HG02623 (cell line): ENCODE results near the gene DDX21.
"Not testable (repeated sequence)": the region's sequence is repeated elsewhere in the genome, so short reads cannot be mapped to it uniquely, and the experiment has no call there.

ENCODE experiments used
- ATAC-seq: cut with Tn5 transposase; IDR thresholded peaks from one replicate; pipeline ENCODE4 v1.9.1; 2021; ENCODE audit warnings: moderate library complexity; ENCODE audit not compliant: unreplicated experiment

Gene DDX21

DNA sequence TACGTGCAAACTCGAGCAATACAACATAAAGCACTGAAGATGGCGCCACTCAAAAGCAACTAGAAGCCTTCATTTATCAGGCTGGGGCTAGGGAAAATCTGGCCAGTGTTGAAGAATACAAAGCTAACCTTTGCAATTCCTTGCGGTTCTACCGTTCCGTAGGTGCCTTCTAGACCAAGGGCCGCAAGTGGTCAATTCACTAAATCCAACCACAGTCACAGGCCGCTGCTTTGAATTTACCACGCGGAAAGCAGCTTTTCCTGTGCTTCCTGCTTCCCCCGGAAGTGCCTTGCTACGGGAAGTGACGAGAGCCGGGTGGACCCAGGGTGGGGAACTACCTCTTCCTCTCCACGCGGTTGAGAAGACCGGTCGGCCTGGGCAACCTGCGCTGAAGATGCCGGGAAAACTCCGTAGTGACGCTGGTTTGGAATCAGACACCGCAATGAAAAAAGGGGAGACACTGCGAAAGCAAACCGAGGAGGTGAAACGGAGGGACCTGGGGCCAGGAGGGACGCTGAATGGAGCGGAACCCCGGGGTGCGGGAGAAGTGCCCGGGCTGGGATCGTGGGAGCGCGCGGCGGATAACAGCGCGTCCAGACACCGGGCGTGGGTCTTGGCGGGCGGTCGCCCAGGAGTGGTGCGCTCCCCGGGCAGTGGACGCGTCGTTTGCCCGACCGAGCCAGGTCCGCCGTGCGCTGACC lies at the start of gene DDX21:
TSS of gene DDX21 (plus strand) at position 339 of the 701 bp plus-strand sequence. CDS start at position 395, 56 bp downstream.
- ATAC-seq: peak; percentile 77

DNA sequence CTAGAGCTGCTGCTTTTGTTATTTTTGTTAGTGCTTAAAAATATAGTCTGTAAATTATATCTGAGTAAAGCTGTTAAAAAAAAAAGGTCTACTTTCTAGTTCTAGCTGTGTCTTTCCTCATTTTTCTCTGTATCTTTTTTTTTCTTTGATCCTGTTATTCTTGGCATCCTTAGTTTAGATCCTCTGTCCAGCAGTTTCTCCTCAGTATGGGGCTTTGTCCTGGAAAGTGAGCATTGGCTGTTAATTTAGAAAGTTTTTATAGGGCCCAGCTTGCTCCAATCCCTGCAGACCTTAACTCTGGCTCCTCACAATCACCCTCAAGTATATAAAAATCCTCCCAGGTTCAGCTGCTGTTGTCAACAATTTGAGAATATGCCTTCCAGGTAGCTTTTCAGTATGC lies 31.4 kb upstream of the DDX21 start:
- no peak for ATAC-seq

DNA sequence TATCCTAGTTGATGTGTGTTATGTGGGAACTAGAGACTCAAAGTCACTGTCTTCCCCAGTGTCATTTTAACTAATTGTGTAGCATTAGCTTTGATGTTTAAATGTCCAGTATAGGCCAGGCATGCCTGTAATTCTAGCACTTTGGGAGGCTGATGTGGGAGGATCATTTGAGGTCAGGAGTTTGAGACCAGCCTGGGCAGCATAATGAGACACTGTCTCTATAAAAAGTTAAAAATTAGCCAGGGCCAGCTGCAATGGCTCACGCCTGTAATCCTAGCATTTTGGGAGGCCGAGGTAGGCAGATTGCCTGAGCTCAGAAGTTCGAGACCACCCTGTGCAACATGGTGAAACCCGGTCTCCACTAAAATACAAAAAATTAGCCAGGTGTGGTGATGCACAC lies 30.5 kb upstream of the DDX21 start:
- no peak for ATAC-seq

DNA sequence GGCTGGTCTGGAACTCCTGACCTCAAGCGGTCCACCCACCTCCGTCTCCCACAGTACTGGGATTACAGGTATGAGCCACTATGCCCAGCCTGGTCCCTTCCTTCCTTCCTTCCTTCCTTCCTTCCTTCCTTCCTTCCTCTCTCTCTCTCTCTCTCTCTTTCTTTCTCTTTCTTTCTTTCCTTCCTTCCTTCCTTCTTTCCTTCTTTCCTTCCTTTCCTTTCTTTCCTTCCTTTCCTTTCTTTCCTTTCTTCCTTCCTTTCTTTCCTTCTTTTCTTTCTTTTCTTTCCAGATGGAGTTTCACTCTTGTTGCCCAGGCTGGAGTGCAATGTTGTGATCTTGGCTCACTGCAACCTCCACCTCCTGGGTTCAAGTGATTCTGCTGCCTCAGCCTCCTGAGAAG lies 26.8 kb upstream of the DDX21 start:
- not testable (repeated sequence) for ATAC-seq

DNA sequence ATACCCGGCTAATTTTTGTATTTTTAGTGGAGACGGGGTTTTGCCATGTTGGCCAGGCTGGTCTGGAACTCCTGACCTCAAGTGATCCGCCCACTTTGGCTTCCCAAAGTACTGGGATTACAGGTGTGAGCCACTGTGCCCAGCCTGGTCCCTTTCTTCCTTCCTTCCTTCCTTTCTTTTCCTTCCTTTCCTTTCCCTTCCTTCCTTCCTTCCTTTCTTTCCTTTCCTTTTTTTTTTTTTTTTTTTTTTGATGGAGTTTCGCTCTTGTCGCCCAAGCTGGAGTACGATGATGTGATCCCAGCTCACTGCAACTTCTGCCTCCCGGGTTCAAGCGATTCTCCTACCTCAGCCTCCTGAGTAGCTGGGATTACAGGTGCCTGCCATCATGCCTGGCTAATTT lies 26.1 kb upstream of the DDX21 start:
- not testable (repeated sequence) for ATAC-seq

DNA sequence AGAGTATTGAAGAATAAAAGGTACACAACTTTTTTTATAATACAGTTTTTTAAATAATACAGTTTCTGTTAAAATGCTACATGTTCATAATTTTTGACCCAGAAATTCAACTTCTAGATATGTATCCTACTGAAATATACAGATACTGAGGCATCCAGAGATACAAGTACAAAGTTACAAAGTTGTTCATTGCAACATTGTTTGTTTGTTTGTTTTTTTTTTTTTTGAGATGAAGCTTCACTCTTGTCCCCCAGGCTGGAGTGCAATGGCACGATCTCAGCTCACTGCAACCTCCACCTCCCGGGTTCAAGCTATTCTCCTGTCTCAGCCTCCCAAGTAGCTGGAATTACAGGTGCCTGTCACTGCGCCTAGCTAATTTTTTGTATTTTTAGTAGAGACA lies 23.1 kb upstream of the DDX21 start:
- not testable (repeated sequence) for ATAC-seq

DNA sequence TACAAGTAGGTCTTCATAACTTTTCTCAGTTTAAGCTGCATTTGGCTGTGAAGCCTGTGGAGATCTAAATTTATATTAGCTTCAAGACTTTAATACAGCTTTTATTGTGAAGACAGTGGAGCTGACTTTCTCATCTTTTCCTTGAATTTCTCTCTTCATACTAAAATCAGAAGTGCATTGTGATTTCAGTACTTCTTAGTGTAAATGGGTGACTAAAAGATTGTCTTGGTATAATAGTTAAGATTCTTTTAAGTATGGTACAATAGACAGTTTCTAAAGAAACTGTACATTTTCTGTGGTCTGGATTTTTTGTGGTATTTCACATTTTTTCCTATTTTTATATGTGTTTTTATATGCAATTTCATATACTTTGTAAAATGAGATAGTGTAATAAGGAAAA lies 21.0 kb upstream of the DDX21 start:
- no peak for ATAC-seq

DNA sequence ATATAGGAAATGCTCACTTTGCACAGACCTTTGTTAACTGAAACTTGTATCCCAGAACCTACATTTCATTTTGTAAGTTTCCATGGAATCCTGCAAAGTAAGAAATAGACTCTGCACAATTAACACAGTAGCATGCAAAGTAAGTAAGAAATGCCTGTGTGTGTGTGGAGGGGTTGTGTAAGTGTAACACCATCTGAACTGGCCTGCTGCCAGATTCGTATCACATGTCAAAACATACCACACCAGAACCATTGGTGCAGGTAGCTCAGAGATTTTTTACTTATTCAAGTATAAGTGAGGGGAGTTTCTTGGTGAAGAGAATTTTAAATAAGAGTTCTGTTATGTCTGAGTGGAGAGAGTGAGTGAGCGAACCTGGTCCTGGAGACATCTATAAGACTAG lies 17.9 kb upstream of the DDX21 start:
- no peak for ATAC-seq

DNA sequence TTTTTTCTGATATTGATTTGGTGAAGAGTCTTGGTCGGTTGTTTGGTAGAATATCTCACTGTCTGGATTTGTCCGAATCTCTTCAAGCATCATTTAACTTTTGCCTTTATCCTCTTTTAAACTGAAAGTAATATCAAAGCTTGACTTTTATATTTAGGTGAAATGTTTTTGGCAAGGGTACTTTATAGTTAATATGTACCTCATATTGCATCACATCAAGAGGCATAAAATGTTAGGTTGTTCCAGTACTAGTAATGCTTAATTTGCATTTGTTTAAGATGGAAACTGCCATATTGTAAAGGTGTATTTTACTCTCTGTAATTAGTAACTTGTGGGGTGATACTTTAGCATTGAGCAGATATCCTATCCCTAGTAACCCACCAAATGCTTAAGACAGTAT lies 17.1 kb upstream of the DDX21 start:
- ATAC-seq: no peak

DNA sequence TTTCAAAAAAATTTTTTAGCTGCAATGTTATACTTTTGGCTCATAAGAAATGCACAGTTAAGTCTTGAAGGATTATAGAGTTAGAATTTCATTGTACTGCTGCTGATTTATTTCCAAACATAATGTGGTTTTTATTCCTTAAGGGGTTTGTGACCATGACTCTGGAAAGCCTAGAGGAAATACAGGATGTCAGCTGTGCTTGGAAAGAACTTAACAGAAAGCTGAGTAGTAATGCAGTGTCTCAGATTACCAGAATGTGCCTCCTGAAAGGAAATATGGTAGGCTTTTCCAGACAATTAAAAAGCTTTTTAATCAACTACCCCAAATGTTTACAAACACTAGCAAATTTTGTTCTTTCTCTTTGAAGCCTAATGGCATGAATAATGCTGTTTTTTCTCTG lies 15.1 kb upstream of the DDX21 start:
- not testable (repeated sequence) for ATAC-seq

DNA sequence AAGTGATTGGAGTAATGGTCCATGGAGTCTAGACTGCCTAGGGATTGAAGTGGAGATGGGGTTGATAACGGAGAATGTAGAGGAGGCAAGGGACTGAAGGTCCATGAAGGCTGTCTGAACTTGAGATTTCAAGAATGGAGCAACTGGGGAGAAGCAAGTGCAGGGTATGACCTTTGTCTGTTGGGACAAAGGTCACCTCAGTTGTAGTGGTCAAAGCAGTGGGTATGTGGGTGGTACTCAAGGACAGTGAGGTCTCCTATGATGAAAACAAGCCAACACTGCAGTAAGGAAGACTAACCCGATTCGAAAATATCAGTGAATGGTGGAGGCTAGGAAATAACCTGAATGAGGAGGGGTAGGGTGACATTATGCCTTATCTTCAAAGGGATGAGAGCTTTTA lies 5.4 kb upstream of the DDX21 start:
- ATAC-seq: no peak

DNA sequence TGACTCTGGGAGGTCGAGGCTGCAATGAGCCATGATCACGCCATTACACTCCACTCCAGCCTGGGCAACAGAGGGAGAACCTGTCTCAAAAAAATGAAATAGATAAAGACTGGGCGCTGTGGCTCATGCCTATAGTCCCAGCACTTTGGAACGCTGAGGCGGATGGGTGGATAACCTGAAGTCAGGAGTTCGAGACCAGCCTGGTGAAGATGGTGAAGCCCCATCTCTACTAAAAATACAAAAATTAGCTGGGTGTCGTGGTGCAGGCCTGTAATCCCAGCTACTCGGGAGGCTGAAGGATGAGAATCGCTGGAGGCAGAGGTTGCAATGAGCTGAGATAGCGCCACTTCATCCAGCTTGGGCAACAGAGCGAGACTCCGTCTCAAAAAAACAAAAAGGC lies 1.1 kb upstream of the DDX21 start:
- no peak for ATAC-seq

DNA sequence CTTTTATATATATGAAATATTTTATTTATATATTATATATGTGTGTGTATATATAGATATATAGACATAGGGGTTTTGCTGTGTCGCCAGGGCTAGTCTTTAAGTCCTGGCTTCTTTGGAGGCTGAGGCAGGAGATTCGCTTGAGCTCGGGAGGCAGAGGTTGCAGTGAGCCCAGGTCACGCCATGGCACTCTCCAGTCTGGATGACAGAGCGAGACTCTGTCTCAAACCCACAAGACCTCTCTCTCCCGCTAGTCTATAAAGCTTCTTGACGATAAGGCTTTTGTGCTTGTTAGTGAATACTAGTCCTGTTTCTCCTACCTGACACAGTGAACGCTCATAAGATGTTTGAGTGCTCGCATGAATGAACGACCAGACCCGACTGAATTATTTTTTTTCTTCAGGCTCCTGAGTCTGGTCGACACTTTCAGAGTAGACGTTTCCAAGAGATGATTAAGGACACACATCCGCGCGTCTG lies 577 bp upstream of the DDX21 start:
- ATAC-seq: peak; percentile 4

DNA sequence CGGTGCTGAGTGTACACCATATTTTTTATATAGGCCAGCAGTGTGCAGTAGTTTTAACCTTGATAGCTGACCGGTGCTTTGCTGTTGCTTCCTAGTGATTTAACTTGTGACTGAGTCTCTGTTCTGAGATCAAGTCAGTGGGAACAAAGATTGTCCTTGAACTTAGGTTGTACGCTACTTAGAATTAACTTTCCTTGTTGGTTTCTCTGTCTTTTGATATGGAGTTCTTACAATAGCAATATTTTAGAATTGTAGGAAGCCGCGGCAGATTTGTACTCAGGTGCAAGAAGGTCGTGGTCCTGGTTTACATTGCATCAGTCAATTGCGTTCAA lies 1.3 kb downstream of the DDX21 start:
- ATAC-seq: no peak

DNA sequence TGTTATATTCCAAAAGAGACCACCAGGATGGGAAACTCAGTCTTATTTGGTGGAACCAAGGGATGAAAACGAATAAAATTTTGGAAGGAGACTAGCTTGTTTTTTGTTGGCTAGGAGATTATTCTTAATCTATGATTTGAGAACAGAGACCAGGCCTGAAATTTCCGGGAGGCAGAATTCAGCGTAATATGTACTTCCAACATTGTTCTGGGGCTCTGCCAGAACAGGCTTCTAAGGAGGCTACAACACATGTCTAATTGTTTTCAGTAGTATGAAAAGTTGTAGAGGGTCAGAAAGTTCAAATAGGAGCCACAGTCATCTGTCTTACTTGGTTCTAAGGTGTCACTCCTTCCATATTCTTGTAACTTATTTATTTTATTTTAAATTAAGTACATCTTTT lies 1.7 kb downstream of the DDX21 start:
- no peak for ATAC-seq

DNA sequence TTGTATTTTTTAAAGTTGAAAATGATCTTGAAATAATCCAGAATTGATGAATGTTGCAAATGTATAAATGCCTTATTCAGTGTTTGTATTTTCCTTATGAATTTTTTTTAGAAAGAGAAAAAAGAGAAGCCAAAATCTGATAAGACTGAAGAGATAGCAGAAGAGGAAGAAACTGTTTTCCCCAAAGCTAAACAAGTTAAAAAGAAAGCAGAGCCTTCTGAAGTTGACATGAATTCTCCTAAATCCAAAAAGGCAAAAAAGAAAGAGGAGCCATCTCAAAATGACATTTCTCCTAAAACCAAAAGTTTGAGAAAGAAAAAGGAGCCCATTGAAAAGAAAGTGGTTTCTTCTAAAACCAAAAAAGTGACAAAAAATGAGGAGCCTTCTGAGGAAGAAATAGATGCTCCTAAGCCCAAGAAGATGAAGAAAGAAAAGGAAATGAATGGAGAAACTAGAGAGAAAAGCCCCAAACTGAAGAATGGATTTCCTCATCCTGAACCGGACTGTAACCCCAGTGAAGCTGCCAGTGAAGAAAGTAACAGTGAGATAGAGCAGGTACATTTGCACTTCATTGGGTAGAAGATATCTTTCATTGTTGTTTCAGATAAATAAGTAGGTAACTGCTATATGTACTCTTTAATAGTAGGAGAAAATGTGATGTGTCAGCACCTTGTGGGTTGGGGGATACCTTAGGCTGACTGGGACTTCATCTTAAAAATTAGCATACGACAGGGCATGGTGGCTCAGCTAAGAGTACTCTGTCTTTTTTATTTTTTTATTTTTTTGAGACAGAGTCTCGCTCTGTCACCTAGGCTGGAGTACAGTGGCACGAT lies 3.9 kb downstream of the DDX21 start:
- no peak for ATAC-seq

DNA sequence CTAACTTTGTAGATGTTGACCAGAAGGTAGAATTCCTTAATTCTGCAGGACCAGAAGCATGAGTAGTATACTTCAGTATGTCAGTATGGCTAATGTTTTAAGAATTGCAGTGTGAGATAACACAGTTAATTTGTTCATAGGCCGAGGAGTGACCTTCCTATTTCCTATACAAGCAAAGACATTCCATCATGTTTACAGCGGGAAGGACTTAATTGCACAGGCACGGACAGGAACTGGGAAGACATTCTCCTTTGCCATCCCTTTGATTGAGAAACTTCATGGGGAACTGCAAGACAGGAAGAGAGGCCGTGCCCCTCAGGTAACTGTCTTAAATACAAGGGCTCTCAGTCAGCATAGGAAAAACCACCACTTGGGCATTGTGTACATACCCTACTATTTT lies 7.2 kb downstream of the DDX21 start:
- no peak for ATAC-seq

DNA sequence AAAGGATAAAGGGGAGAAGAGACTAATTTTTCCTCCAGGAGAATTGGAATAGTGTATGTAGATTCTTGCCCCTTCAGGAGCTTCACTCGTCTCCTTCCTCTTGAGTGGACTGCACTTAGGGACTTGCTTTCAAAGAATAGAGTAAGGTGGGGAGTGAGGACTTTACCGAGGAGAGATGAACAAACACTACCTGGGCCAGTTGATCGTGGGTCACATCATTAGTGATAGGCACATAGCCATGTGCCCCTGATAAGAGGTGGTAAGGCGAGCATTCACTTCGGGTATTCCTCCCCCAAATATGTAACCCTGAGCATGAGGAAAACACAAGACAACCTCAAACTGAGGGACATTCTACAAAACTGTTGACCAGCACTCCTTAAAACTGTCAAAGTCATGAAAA lies 18.0 kb downstream of the DDX21 start:
- ATAC-seq: no peak

DNA sequence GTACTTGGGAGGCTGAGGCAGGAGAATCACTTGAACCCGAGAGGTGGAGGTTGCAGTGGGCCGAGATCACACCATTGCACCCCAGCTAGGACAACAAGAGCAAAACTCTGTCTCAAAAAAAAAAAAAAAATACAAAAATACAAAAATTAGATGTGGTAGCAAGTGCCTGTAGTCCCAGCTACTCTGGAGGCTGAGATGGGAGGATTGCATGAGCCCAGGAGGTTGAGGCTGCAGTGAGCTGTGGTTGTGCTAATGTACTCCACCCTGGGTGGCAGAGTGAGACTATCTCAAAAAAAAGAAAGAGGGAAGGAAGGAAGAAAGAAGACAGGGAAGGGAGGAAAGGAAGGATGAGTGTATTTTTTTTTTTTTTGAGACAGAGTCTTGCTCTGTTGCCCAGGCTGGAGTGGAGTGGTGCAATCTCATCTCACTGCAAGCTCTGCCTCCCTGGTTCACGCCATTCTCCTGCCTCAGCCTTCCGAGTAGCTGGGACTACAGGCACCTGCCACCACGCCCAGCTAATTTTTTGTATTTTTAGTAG lies 20.0 kb downstream of the DDX21 start:
- ATAC-seq: not testable (repeated sequence)

DNA sequence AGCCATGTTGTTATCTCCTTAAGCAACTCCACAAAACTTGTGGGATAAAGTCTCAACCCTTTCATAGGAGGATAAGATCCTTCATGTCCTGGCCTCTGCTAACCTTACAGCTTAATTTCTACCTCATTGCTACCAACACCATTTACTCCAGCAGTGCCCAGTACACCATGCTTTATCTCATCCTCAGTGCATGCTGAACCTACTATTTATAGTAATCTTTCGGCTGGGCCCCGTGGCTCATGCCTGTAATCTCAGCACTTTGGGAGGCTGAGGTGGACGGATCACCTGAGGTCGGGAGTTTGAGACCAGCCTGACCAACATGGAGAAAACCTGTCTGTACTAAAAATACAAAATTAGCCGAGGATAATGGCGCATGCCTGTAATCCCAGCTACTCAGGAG lies 23.8 kb downstream of the DDX21 start:
- not testable (repeated sequence) for ATAC-seq

DNA sequence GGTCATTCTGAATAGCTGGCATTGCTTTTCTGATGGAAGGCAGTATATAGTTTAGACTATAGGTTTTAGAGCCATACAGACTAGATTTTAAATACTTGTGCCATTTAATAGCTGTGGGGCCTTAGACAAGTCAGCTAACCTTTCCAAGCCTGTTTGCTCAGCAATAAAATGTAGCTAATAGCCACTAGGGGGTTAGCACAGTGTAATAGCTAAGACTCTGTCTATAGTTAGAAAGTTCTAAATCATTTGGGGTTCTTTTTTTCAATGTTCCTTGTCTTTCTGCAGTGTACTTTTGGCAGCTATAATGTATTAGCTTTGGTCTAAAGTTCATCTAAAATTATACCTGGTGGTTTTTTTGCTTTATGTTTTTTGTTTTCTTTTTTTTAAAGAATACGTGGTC lies 25.1 kb downstream of the DDX21 start:
- no peak for ATAC-seq

DNA sequence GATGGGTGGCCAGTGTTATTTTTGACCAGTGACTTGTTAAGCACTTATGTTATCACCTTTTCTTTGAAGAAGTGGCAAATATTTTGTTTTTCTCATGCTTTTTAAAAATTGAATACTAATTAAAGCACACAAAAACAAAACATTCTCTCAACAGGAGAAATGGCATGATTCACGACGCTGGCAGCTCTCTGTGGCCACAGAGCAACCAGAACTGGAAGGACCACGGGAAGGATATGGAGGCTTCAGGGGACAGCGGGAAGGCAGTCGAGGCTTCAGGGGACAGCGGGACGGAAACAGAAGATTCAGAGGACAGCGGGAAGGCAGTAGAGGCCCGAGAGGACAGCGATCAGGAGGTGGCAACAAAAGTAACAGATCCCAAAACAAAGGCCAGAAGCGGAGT lies 26.4 kb downstream of the DDX21 start:
- ATAC-seq: no peak
